C4-2B (cell line): Measurements from ENCODE around the gene LRRC71.

Experiments
- ZFX ChIP-seq: fragments of 450-650 bp; IDR thresholded peaks from 2 replicates; pipeline ENCODE4 v1.6.1; 2017
- TF ChIP-seq, protein P1 (sequence below): fragments of 450-650 bp; conservative IDR thresholded peaks from 2 replicates; pipeline ENCODE4 v1.5.1; 2017; ENCODE audit warnings: mild to moderate bottlenecking

DNA sequence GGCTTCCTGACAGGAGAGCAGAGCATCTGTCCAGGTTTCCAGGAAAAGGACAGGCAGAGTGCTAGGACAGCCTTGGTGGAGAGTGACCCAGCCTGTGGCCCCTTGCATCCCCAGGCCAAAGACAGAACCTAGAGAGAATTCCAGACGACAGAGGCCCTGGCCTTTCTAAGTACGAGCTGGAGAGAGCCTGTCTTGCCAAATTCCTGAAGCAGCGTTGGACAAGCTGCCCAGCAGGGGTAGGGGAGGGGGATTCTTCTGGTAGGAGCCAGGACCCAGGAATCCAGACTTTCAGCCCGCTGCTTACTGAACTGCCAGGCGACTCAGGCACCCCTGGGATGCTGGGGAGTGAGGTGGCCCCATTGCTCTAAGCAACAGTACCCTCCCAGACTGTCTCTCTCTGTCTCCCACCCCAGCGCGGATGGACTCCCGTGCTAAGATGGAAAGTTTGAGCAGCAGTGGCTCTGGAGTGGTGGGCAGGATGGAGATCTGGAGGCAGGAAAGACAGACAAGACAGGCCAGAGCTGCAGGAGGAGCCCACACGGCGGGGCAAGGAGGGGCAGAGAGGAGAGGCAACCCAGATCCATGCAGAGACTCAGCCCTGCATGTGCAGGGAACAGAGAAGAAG lies 35.8 kb upstream of the LRRC71 start:
- TF ChIP-seq, protein P1, sequence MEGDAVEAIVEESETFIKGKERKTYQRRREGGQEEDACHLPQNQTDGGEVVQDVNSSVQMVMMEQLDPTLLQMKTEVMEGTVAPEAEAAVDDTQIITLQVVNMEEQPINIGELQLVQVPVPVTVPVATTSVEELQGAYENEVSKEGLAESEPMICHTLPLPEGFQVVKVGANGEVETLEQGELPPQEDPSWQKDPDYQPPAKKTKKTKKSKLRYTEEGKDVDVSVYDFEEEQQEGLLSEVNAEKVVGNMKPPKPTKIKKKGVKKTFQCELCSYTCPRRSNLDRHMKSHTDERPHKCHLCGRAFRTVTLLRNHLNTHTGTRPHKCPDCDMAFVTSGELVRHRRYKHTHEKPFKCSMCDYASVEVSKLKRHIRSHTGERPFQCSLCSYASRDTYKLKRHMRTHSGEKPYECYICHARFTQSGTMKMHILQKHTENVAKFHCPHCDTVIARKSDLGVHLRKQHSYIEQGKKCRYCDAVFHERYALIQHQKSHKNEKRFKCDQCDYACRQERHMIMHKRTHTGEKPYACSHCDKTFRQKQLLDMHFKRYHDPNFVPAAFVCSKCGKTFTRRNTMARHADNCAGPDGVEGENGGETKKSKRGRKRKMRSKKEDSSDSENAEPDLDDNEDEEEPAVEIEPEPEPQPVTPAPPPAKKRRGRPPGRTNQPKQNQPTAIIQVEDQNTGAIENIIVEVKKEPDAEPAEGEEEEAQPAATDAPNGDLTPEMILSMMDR: no peak
- no peak for TF ChIP-seq ZFX
